HepG2 (cell line): ENCODE results near the gene ANAPC2. TPM values are rescaled to one million over a fixed set of nuclear protein-coding genes. Genes with fewer than 3 reads are reported as not detected.

Experiments
- ATAC-seq: fragments of 200-7000 bp; cut with Tn5 transposase; 3 replicates; pipeline ENCODE4 v1.9.1; 2020; ENCODE audit warnings: mild to moderate bottlenecking, moderate library complexity
- BruUV-seq: library from RNA; stranded (reverse); fragments of 400-500 nt; replicated peaks from 2 replicates; lab custom pipeline; 2021; lab: Mats Ljungman, UMichigan
- CTCF ChIA-PET: fragments of 300-600 bp; formaldehyde crosslinking; extraction: SDS; loops from one replicate; lab custom pipeline; 2021; ENCODE audit warnings: low total read pairs, inconsistent platforms, low intra/inter-chr PET ratio; lab: Yijun Ruan, JAX
- POLR2A ChIA-PET: fragments of 350-600 bp; sonication (Branson Sonifier 250); formaldehyde crosslinking; loops from one replicate; lab custom pipeline; 2020; ENCODE audit warnings: antibody characterized with exemption, inconsistent platforms; lab: Yijun Ruan, JAX
- DNase-seq: peaks from one replicate; pipeline ENCODE4 v3.0.0-alpha.2; 2015; ENCODE audit warnings: low spot score
- FAIRE-seq: peaks from 3 replicates; lab custom pipeline; 2011; peaks lifted over from hg19 to GRCh38; lab: Jason Lieb, UNC
- H2AFZ ChIP-seq: one replicate; pipeline ENCODE4 v1.6.1; 2011; ENCODE audit warnings: low read length, inconsistent platforms
- H3K27ac ChIP-seq: fragments of 300-600 bp; 3 replicates; pipeline ENCODE4 v1.8.0; 2011; ENCODE audit warnings: mixed run types, mild to moderate bottlenecking, mixed read lengths, low read length, inconsistent platforms; ENCODE audit not compliant: insufficient read depth; ENCODE audit errors: extremely low read length
- H3K27me3 ChIP-seq, 2 experiments: fragments of 200-600 bp in 1 of 2; 2 replicates in 1 of 2; 3 replicates in 1 of 2; pipeline versions ENCODE4 v1.6.0 to v1.8.0; 2011; ENCODE audit warnings: low read length in 2 of 2, mild to moderate bottlenecking in 2 of 2, moderate library complexity in 2 of 2, inconsistent platforms in 1 of 2; ENCODE audit not compliant: insufficient read depth in 2 of 2, control insufficient read depth in 1 of 2
- H3K36me3 ChIP-seq, 2 experiments: fragments of 200-600 bp in 1 of 2; replicated peaks in 1 of 2; 2 replicates in 1 of 2; 3 replicates in 1 of 2; pipeline versions ENCODE4 v1.5.1 to v1.8.0; 2011; ENCODE audit warnings: low read length in 2 of 2, inconsistent platforms in 1 of 2; ENCODE audit not compliant: insufficient read depth in 2 of 2, control insufficient read depth in 1 of 2
- H3K4me1 ChIP-seq: 2 replicates; pipeline ENCODE4 v1.5.1; 2012; ENCODE audit warnings: low read length, inconsistent platforms; ENCODE audit not compliant: insufficient read depth
- H3K4me2 ChIP-seq: 2 replicates; pipeline ENCODE4 v1.6.0; 2011; ENCODE audit warnings: low read depth, low read length, inconsistent platforms
- H3K4me3 ChIP-seq, 3 experiments: fragments of 200-600 bp in 1 of 3; sonication (generic), shearing (Covaris generic) in 1 of 3; replicated peaks in 1 of 3; 2 replicates each; pipeline ENCODE4 v1.5.1; 2011 to 2016; ENCODE audit warnings: low read length in 3 of 3, inconsistent platforms in 2 of 3, low read depth in 2 of 3, mild to moderate bottlenecking in 2 of 3, control low read depth in 1 of 3, mixed read lengths in 1 of 3; ENCODE audit not compliant: insufficient read depth in 1 of 3
- H3K79me2 ChIP-seq: one replicate; pipeline ENCODE4 v1.6.1; 2011; ENCODE audit warnings: low read length, inconsistent platforms; ENCODE audit not compliant: insufficient read depth
- H3K9ac ChIP-seq: 2 replicates; pipeline ENCODE4 v1.6.0; 2011; ENCODE audit warnings: mild to moderate bottlenecking, low read depth, low read length, inconsistent platforms; ENCODE audit not compliant: insufficient read depth
- H3K9me3 ChIP-seq: 2 replicates; pipeline ENCODE4 v1.5.1; 2012; ENCODE audit warnings: mild to moderate bottlenecking, low read length
- H4K20me1 ChIP-seq: 2 replicates; pipeline ENCODE4 v1.6.0; 2011; ENCODE audit warnings: inconsistent platforms, mild to moderate bottlenecking, low read length, moderate library complexity; ENCODE audit not compliant: insufficient read depth
- CC2D1A ChIP-seq: sonication (generic); formaldehyde crosslinking; IDR thresholded peaks from 2 replicates; pipeline ENCODE4 v1.8.1; 2023; ENCODE audit warnings: mild to moderate bottlenecking, missing genetic modification reagents
- ELF4 ChIP-seq: sonication (generic); formaldehyde crosslinking; IDR thresholded peaks from 2 replicates; pipeline ENCODE4 v1.5.0; 2020; ENCODE audit warnings: missing genetic modification reagents, mild to moderate bottlenecking, moderate library complexity, borderline replicate concordance
- EZH2 ChIP-seq: conservative IDR thresholded peaks from 2 replicates; pipeline ENCODE4 v1.6.1; 2012; ENCODE audit warnings: mild to moderate bottlenecking, low read depth, low read length, moderate library complexity
- GTF3A ChIP-seq: sonication (generic); formaldehyde crosslinking; conservative IDR thresholded peaks from 2 replicates; pipeline ENCODE4 v1.4.0; 2020; ENCODE audit warnings: mild to moderate bottlenecking, missing genetic modification reagents
- PLRG1 ChIP-seq: fragments of 450-650 bp; conservative IDR thresholded peaks from 2 replicates; pipeline ENCODE4 v1.6.1; 2016
- RCOR2 ChIP-seq: IDR thresholded peaks from 2 replicates; pipeline ENCODE4 v1.6.1; 2016; ENCODE audit warnings: missing biosample characterization, missing genetic modification reagents
- REL ChIP-seq: sonication (generic); formaldehyde crosslinking; conservative IDR thresholded peaks from 2 replicates; pipeline ENCODE4 v1.8.0; 2022; ENCODE audit warnings: mild to moderate bottlenecking, missing genetic modification reagents, moderate library complexity
- RXRB ChIP-seq: IDR thresholded peaks from 2 replicates; pipeline ENCODE4 v1.6.1; 2016; ENCODE audit warnings: borderline replicate concordance, missing genetic modification reagents, missing compliant biosample characterization
- SIN3B ChIP-seq: fragments of 150-350 bp; IDR thresholded peaks from 2 replicates; pipeline ENCODE4 v1.6.1; 2014; ENCODE audit warnings: low read length
- ZNF337 ChIP-seq: sonication (generic); formaldehyde crosslinking; IDR thresholded peaks from 2 replicates; pipeline ENCODE4 v1.5.1; 2020; ENCODE audit warnings: missing genetic modification reagents, low read depth, mild to moderate bottlenecking, borderline replicate concordance
- ZNF563 ChIP-seq: sonication (generic); formaldehyde crosslinking; IDR thresholded peaks from 2 replicates; pipeline ENCODE4 v1.8.0; 2022; ENCODE audit warnings: mild to moderate bottlenecking, moderate library complexity, missing genetic modification reagents
- ZNF713 ChIP-seq: sonication (generic); formaldehyde crosslinking; IDR thresholded peaks from 2 replicates; pipeline ENCODE4 v1.4.0; 2020; ENCODE audit warnings: mild to moderate bottlenecking, missing genetic modification reagents
- WGBS: methylation state at CpG from one replicate; pipeline ENCODE4 v1.1.6; 2017; ENCODE audit warnings: low lambda C conversion rate; 5-methylcytosine and 5-hydroxymethylcytosine counted together
- in situ Hi-C: cut with HindIII; loops from 2 replicates; pipeline ENCODE4 v1.10.0; 2017; ENCODE audit warnings: low pct_unique_long_range_greater_than_20kb; ENCODE audit not compliant: extremely low pct_ligation_motif_present
- intact Hi-C: fragments of 100-400 bp; cut with micrococcal nuclease; formaldehyde crosslinking; loops from one replicate; pipeline ENCODE4 v1.10.0; 2022; ENCODE audit not compliant: unreplicated experiment
- polyA plus RNA-seq, 8 experiments: library from polyadenylated mRNA; depleted of rRNA in 3 of 8; stranded (reverse) in 7 of 8; unstranded in 1 of 8; fragments of >200 nt; fragmentation: Illumina TruSeq in 4 of 8; extraction: Trizol in 4 of 8; gene quantifications; 2 replicates each; pipeline versions ENCODE4 v1.2.1 to v1.2.3, GENCODE V29; 2011 to 2016; ENCODE audit warnings: low read depth in 4 of 8, missing spikeins in 1 of 8, mixed read lengths in 1 of 8; ENCODE audit not compliant: insufficient read depth in 1 of 8
- total RNA-seq, 5 experiments: library from RNA; depleted of rRNA; stranded (reverse); fragments of >200 nt; fragmentation: Illumina TruSeq; extraction: Trizol; gene quantifications; 2 replicates each; pipeline ENCODE4 v1.2.3, GENCODE V29; 2016; ENCODE audit warnings: low read depth in 1 of 5
- TF ChIP-seq, protein P1 (sequence below): sonication (generic); formaldehyde crosslinking; IDR thresholded peaks from 2 replicates; pipeline ENCODE4 v1.4.0; 2020; ENCODE audit warnings: mild to moderate bottlenecking, missing genetic modification reagents
- TF ChIP-seq, protein P2 (sequence below): sonication (generic); formaldehyde crosslinking; IDR thresholded peaks from 2 replicates; pipeline ENCODE4 v1.4.0; 2020; ENCODE audit warnings: mild to moderate bottlenecking, missing genetic modification reagents
- TF ChIP-seq, protein P3 (sequence below): sonication (generic); formaldehyde crosslinking; IDR thresholded peaks from 2 replicates; pipeline ENCODE4 v1.4.0; 2020; ENCODE audit warnings: mild to moderate bottlenecking, missing genetic modification reagents, borderline replicate concordance
- TF ChIP-seq, protein P4 (sequence below), 2 experiments: sonication (generic) in 1 of 2; formaldehyde crosslinking in 1 of 2; IDR thresholded peaks; 2 replicates each; pipeline versions ENCODE4 v1.4.0 to v1.6.1; 2018 to 2020; ENCODE audit warnings: missing genetic modification reagents in 2 of 2, borderline replicate concordance in 1 of 2, low read depth in 1 of 2, mild to moderate bottlenecking in 1 of 2, missing biosample characterization in 1 of 2

Gene ANAPC2
- total and polyA plus RNA-seq, 2 of the 13 experiments (the other 11 are each of a cell fraction or from before 2014, with no cell fraction given): 12.3 to 15.4 TPM

DNA sequence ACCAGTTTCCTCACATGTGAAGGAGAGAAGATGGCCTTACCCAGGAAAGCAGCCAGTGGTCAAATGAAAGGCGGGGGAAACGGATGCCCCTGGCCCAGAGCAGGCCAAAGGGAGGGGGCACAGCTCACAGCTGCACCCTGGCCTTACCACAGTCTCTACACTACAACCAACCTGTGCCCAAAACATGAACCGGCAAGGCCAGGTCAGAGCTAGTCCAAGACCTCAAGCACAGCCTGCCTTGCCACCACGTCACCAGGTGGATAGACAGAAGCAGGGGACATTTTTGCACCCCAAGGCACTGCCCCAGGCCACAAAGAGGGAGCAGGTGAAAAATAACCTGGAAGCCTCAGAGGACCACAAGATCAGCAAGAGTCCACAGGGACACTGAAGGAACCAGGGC, 44.9 kb downstream of the ANAPC2 start:
- in situ Hi-C loops (no loop called here), intact Hi-C loops (no loop called here)
- H3K36me3 ChIP-seq: no peaks in the 10 kb centered on the region
- H3K27me3 ChIP-seq: peaks cover 26 to 79% of the 10 kb centered on the region in 2 experiments
- CTCF ChIA-PET: no interaction called here
- POLR2A ChIA-PET: no interaction called here
- H3K4me1 ChIP-seq: no peaks in the 10 kb centered on the region
- FAIRE-seq (no peak), ATAC-seq (no peak), DNase-seq (no peak)
- no TSS peak for BruUV-seq
- TF ChIP-seq ZNF713 (CRISPR knock-in tag) (no peak), RCOR2 (no peak), EZH2 (no peak), PLRG1 (no peak), REL (CRISPR knock-in tag) (no peak), ELF4 (no peak), ZNF563 (CRISPR knock-in tag) (no peak), CC2D1A (CRISPR knock-in tag) (no peak), GTF3A (no peak), SIN3B (no peak), ZNF337 (CRISPR knock-in tag) (no peak), RXRB (CRISPR knock-in tag) (no peak)
- TF ChIP-seq, protein P1, sequence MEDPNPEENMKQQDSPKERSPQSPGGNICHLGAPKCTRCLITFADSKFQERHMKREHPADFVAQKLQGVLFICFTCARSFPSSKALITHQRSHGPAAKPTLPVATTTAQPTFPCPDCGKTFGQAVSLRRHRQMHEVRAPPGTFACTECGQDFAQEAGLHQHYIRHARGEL (CRISPR knock-in tag): no peak
- TF ChIP-seq, protein P2, sequence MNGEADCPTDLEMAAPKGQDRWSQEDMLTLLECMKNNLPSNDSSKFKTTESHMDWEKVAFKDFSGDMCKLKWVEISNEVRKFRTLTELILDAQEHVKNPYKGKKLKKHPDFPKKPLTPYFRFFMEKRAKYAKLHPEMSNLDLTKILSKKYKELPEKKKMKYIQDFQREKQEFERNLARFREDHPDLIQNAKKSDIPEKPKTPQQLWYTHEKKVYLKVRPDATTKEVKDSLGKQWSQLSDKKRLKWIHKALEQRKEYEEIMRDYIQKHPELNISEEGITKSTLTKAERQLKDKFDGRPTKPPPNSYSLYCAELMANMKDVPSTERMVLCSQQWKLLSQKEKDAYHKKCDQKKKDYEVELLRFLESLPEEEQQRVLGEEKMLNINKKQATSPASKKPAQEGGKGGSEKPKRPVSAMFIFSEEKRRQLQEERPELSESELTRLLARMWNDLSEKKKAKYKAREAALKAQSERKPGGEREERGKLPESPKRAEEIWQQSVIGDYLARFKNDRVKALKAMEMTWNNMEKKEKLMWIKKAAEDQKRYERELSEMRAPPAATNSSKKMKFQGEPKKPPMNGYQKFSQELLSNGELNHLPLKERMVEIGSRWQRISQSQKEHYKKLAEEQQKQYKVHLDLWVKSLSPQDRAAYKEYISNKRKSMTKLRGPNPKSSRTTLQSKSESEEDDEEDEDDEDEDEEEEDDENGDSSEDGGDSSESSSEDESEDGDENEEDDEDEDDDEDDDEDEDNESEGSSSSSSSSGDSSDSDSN (CRISPR knock-in tag): no peak
- TF ChIP-seq, protein P3, sequence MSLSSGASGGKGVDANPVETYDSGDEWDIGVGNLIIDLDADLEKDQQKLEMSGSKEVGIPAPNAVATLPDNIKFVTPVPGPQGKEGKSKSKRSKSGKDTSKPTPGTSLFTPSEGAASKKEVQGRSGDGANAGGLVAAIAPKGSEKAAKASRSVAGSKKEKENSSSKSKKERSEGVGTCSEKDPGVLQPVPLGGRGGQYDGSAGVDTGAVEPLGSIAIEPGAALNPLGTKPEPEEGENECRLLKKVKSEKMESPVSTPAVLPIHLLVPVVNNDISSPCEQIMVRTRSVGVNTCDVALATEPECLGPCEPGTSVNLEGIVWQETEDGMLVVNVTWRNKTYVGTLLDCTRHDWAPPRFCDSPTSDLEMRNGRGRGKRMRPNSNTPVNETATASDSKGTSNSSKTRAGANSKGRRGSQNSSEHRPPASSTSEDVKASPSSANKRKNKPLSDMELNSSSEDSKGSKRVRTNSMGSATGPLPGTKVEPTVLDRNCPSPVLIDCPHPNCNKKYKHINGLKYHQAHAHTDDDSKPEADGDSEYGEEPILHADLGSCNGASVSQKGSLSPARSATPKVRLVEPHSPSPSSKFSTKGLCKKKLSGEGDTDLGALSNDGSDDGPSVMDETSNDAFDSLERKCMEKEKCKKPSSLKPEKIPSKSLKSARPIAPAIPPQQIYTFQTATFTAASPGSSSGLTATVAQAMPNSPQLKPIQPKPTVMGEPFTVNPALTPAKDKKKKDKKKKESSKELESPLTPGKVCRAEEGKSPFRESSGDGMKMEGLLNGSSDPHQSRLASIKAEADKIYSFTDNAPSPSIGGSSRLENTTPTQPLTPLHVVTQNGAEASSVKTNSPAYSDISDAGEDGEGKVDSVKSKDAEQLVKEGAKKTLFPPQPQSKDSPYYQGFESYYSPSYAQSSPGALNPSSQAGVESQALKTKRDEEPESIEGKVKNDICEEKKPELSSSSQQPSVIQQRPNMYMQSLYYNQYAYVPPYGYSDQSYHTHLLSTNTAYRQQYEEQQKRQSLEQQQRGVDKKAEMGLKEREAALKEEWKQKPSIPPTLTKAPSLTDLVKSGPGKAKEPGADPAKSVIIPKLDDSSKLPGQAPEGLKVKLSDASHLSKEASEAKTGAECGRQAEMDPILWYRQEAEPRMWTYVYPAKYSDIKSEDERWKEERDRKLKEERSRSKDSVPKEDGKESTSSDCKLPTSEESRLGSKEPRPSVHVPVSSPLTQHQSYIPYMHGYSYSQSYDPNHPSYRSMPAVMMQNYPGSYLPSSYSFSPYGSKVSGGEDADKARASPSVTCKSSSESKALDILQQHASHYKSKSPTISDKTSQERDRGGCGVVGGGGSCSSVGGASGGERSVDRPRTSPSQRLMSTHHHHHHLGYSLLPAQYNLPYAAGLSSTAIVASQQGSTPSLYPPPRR (CRISPR knock-in tag): no peak
- TF ChIP-seq, protein P4, sequence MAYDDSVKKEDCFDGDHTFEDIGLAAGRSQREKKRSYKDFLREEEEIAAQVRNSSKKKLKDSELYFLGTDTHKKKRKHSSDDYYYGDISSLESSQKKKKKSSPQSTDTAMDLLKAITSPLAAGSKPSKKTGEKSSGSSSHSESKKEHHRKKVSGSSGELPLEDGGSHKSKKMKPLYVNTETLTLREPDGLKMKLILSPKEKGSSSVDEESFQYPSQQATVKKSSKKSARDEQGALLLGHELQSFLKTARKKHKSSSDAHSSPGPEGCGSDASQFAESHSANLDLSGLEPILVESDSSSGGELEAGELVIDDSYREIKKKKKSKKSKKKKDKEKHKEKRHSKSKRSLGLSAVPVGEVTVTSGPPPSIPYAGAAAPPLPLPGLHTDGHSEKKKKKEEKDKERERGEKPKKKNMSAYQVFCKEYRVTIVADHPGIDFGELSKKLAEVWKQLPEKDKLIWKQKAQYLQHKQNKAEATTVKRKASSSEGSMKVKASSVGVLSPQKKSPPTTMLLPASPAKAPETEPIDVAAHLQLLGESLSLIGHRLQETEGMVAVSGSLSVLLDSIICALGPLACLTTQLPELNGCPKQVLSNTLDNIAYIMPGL (CRISPR knock-in tag; IDR thresholded peaks at IDR 0.05; ENCODE audit: borderline replicate concordance in 1 of 2, low read depth in 1 of 2): no peak
- H3K79me2 ChIP-seq: no peaks in the 10 kb centered on the region
- WGBS: 0% methylated on average over 4 of the region's 4 CpGs
- no peak overlapping the region for H3K9ac ChIP-seq
- H3K4me2 ChIP-seq: no peak overlapping the region
- no peaks in the 10 kb centered on the region for H3K9me3 ChIP-seq
- H3K4me3 ChIP-seq: no peak overlapping the region
- no peak overlapping the region for H3K27ac ChIP-seq
- H4K20me1 ChIP-seq: no peaks in the 10 kb centered on the region
- no peak overlapping the region for H2AFZ ChIP-seq
